ENCODE measurements around the gene STK4.

GRCh38 chr20:45115386-45115774, 149.1 kb downstream of the STK4 start:
- TF ChIP-seq YY1 (IDR thresholded peaks at IDR 0.05; ENCODE audit: insufficient read depth, insufficient read length), result no peak
- no peak for TF ChIP-seq SUZ12 (IDR thresholded peaks at IDR 0.05; ENCODE audit: extremely low read depth, insufficient read depth, insufficient read length)

Data from NT2/D1 (cell line).